ENCODE data around the gene ROBO2.

The ROBO2 gene

DNA sequence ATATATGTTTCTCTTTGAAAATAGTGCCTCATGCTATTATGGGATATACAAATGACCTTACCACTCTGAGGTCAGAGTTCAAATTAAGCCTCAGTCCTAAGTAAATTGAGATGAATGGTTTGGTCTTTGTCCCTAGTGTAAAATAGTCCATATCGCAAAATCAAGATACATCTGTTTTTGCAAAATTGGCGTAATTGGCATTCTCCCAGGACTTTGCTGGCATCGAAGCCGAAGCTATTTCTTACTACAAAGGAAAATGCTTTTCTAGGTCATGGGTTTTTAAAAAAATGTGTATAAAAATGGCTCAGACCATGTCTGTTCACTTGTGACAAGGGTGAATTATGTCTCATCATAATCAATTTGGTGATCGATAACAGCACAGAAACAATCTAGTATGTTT is 25.9 kb downstream of the ROBO2 start:
- H3K4me3 ChIP-seq (replicated peaks; ENCODE audit: low read depth, low read length): no peak overlapping the region
- DNase-seq (ENCODE audit: low read depth): no peak
- TF ChIP-seq, protein P1, sequence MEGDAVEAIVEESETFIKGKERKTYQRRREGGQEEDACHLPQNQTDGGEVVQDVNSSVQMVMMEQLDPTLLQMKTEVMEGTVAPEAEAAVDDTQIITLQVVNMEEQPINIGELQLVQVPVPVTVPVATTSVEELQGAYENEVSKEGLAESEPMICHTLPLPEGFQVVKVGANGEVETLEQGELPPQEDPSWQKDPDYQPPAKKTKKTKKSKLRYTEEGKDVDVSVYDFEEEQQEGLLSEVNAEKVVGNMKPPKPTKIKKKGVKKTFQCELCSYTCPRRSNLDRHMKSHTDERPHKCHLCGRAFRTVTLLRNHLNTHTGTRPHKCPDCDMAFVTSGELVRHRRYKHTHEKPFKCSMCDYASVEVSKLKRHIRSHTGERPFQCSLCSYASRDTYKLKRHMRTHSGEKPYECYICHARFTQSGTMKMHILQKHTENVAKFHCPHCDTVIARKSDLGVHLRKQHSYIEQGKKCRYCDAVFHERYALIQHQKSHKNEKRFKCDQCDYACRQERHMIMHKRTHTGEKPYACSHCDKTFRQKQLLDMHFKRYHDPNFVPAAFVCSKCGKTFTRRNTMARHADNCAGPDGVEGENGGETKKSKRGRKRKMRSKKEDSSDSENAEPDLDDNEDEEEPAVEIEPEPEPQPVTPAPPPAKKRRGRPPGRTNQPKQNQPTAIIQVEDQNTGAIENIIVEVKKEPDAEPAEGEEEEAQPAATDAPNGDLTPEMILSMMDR (IDR thresholded peaks at IDR 0.05; ENCODE audit: low read length, missing control alignments): no peak

DNA sequence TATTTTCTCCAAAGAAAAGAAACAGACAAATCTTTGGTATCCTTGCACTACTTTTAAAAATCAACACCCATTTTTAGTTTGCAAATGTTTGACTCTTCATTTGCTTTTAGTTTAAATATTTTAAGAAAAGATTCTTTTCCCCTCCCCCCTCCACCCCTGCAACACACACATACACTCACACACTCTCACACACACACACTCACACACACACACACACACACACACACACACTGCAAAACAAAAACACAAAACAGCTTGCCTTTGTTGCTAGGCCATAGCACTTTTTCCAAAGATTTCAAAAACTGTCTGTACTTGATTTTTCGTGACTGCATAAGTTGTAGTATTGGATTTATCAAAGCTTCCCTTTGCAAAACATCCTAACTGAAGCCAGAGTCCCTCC is 26.9 kb downstream of the ROBO2 start:
- DNase-seq (ENCODE audit: low read depth): no peak
- TF ChIP-seq, protein P1 (IDR thresholded peaks at IDR 0.05; ENCODE audit: low read length, missing control alignments): no peak

DNA sequence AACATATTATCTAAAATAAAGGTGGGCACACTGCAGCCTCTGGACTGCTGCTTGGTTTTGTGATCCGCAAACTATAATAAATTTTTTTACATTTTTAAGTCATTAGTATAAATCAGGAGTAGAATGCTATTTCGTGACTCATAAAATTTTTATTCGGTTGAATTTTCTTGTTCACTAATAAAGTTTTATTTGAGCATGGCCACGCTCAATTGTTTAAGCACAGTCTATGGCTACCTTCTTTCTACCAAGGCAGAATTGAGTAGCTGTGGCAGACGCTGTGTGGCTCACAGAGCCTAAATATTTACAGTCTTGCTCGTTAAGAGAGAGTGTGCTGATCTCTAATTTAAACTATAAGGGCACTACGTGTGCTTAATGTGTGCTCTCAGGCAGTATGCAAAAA is 28.9 kb downstream of the ROBO2 start:
- DNase-seq (ENCODE audit: low read depth): no peak
- TF ChIP-seq, protein P1 (IDR thresholded peaks at IDR 0.05; ENCODE audit: low read length, missing control alignments): no peak
- no peak overlapping the region for H3K4me3 ChIP-seq (replicated peaks; ENCODE audit: low read depth, low read length)

More for the DNA sequence above, 26.9 kb downstream of the ROBO2 start:
- H3K4me3 ChIP-seq (replicated peaks; ENCODE audit: low read depth, low read length): no peak overlapping the region

DNA sequence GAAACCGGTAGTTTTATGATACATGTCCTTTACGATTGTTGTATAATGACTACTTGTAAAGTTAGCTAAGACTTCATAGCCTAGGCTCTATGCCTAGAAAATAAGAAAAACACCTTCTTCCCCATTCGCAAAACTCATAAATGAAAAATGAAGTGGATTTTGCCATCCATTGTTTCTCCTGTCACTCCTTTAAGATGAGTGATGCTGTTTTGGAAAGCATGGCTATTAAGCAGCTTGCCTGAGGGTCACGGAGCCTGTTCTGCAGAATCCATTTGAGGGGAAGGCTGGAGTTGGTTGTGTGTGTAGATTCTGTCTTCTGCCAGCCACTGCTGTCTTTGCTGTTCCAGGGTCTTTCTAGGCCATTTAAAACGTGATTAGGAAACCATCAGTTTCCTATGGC is 31.5 kb downstream of the ROBO2 start:
- H3K4me3 ChIP-seq (replicated peaks; ENCODE audit: low read depth, low read length): no peak overlapping the region
- TF ChIP-seq, protein P1 (IDR thresholded peaks at IDR 0.05; ENCODE audit: low read length, missing control alignments): no peak

DNA sequence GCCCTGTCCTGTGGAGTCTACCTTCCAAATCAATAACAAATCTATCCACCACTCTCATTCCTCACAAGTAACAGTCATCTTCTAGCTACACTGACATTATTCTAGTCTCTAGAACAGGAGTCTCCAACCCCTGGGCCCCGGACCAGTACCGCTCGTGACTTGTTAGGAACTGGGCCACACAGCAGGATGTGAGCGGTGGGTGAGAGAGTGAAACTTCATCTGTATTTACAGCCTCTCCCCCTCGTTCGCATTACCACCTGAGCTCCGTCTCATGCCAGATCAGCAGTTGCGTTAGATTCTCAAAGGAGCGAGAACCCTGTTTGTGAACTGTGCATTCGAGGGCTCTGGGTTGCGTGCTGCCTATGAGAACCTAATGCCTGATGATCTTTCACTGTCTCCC is 31.9 kb downstream of the ROBO2 start:
- no peak for DNase-seq (ENCODE audit: low read depth)
- TF ChIP-seq, protein P1 (IDR thresholded peaks at IDR 0.05; ENCODE audit: low read length, missing control alignments): no peak
- H3K4me3 ChIP-seq (replicated peaks; ENCODE audit: low read depth, low read length): no peak overlapping the region

More for the DNA sequence above, 31.5 kb downstream of the ROBO2 start:
- DNase-seq (ENCODE audit: low read depth): no peak

DNA sequence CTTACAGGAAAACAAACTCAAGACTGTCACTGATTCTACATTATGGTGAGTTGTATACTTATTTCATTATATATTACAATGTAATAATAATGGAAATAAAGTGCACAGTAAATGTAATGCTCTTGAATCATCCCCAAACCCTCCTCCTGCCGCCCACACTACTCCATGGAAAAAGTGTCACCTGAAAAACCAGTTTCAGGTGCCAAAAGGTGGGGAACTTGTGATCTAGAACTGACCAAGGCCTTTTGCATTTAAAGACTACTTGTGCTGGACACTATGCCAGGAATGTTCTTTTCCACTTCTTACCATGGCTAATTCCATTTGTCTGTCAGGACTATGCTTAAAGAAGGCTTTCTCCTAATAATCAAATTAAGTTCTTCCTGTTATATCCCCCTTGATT is 32.3 kb downstream of the ROBO2 start:
- no peak overlapping the region for H3K4me3 ChIP-seq (replicated peaks; ENCODE audit: low read depth, low read length)
- TF ChIP-seq, protein P1 (IDR thresholded peaks at IDR 0.05; ENCODE audit: low read length, missing control alignments): no peak
- no peak for DNase-seq (ENCODE audit: low read depth)

DNA sequence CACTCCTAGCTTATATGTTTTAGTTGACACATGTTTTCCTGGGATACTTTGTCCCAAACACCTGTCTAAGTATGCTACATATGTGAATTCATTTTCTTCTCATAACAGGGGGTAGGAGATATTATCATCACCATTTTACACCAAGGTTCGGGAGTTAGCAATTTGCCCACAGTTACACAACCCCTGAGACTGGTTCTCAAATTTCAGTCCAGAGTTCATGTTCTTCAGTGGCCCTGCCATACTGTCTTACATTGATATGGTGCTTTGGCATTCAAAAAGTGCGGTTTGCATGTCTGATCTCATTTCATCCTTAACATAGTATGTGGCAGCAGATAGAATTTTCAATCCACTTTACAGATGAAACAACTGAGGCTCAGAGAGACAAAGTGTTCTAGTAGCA is 38.4 kb downstream of the ROBO2 start:
- TF ChIP-seq, protein P1 (IDR thresholded peaks at IDR 0.05; ENCODE audit: low read length, missing control alignments): no peak
- DNase-seq (ENCODE audit: low read depth): no peak
- H3K4me3 ChIP-seq (replicated peaks; ENCODE audit: low read depth, low read length): no peak overlapping the region

Data from fibroblast of pulmonary artery (primary cell).